Uterus (tissue), 2 donors: ENCODE results near the gene SCT.

Experiments used
- POLR2A ChIP-seq, 2 donors: fragments of 450-650 bp; IDR thresholded peaks; one replicate each; pipeline ENCODE4 v1.6.1; 2016; ENCODE audit warnings: antibody characterized with exemption in 2 of 2, mild to moderate bottlenecking in 1 of 2, moderate library complexity in 1 of 2
- TF ChIP-seq, protein P1 (sequence below), 4 experiments: fragments of 200-600 bp in 2 of 4; fragments of 450-650 bp in 2 of 4; sonication (generic) in 2 of 4; IDR thresholded peaks; one replicate each; pipeline ENCODE4 v1.5.1; 2016 to 2019; ENCODE audit warnings: antibody characterized with exemption in 4 of 4, mild to moderate bottlenecking in 2 of 4, moderate library complexity in 1 of 4

- TF ChIP-seq, protein P1, sequence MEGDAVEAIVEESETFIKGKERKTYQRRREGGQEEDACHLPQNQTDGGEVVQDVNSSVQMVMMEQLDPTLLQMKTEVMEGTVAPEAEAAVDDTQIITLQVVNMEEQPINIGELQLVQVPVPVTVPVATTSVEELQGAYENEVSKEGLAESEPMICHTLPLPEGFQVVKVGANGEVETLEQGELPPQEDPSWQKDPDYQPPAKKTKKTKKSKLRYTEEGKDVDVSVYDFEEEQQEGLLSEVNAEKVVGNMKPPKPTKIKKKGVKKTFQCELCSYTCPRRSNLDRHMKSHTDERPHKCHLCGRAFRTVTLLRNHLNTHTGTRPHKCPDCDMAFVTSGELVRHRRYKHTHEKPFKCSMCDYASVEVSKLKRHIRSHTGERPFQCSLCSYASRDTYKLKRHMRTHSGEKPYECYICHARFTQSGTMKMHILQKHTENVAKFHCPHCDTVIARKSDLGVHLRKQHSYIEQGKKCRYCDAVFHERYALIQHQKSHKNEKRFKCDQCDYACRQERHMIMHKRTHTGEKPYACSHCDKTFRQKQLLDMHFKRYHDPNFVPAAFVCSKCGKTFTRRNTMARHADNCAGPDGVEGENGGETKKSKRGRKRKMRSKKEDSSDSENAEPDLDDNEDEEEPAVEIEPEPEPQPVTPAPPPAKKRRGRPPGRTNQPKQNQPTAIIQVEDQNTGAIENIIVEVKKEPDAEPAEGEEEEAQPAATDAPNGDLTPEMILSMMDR (IDR thresholded peaks at IDR 0.05) = no peak
- TF ChIP-seq POLR2A (IDR thresholded peaks at IDR 0.05) = no peak
Measured at GRCh38 chr11:584287-584686, 42.7 kb downstream of the SCT start.
